ENCODE data around the gene WWOX. TPM values are rescaled to one million over a fixed set of nuclear protein-coding genes. Genes with fewer than 3 reads are reported as not detected.

The WWOX gene
- total RNA-seq, 1 experiment from 2014 or later, result 15.6 TPM

GRCh38 chr16:78593352-78593751, 493.9 kb downstream of the WWOX start:
- Histone ChIP-seq H3K9ac (ENCODE audit: extremely low read depth, insufficient read length, low read length) (no peak overlapping the region), H3K56ac (ENCODE audit: insufficient read length, low read depth, low read length) (no peak overlapping the region), H3K18ac (ENCODE audit: insufficient read length, low read depth, low read length) (no peak overlapping the region), H3K9me3 (ENCODE audit: control insufficient read depth, low read depth, low read length) (no peaks in the 10 kb centered on the region), H3K4ac (ENCODE audit: low read depth, low read length) (no peak overlapping the region), H3K27me3 (ENCODE audit: insufficient read depth, low read length) (no peaks in the 10 kb centered on the region), H3K23ac (ENCODE audit: insufficient read length, low read depth, low read length) (no peak overlapping the region), H3K14ac (ENCODE audit: insufficient read depth, low read length) (no peak overlapping the region), H2BK12ac (ENCODE audit: insufficient read length, low read depth, low read length) (no peak overlapping the region), H4K5ac (ENCODE audit: insufficient read length, low read depth, low read length) (no peak overlapping the region), H3K4me1 (ENCODE audit: insufficient read depth, low read length) (no peaks in the 10 kb centered on the region; the same call in 1 of the 2 replicates), H2BK120ac (ENCODE audit: low read depth, low read length, poor library complexity, severe bottlenecking) (no peak overlapping the region), H4K20me1 (ENCODE audit: control insufficient read depth, insufficient read depth, insufficient read length) (no peaks in the 10 kb centered on the region), H3K23me2 (ENCODE audit: insufficient read length, low read depth, low read length, poor library complexity, severe bottlenecking) (no peaks in the 10 kb centered on the region), H3K79me2 (ENCODE audit: insufficient read depth, low read length) (no peaks in the 10 kb centered on the region), H2BK5ac (ENCODE audit: insufficient read length, low read length) (no peak overlapping the region), H2AK5ac (ENCODE audit: insufficient read length, low read length) (no peak overlapping the region), H4K91ac (ENCODE audit: insufficient read length, low read depth, low read length) (no peak overlapping the region), H3K4me2 (ENCODE audit: insufficient read depth, insufficient read length, low read length) (no peak overlapping the region), H3K27ac (ENCODE audit: insufficient read length, low read depth, low read length) (no peak overlapping the region), H2BK15ac (ENCODE audit: low read depth, low read length) (no peak overlapping the region), H2BK20ac (ENCODE audit: low read depth, low read length, poor library complexity, severe bottlenecking) (no peak overlapping the region), H4K8ac (replicated peaks; ENCODE audit: insufficient read length, low read depth, low read length) (no peak overlapping the region), H2AFZ (ENCODE audit: low read length) (no peak overlapping the region), H3K79me1 (ENCODE audit: insufficient read depth, low read depth, low read length, poor library complexity, severe bottlenecking) (no peaks in the 10 kb centered on the region), H3T11ph (ENCODE audit: low read length) (no peak overlapping the region)
- no peak for DNase-seq
- Mint-ChIP-seq H3K4me1 (peaks cover 18 to 22% of the 10 kb centered on the region in 2 experiments), H3K4me3 (no peak overlapping the region), H3K9me3 (no peaks in the 10 kb centered on the region), H3K27me3 (ENCODE audit: low read depth) (no peaks in the 10 kb centered on the region), H3K36me3 (ENCODE audit: insufficient read depth in 1 of 3, low read depth in 3 of 3) (no peaks in the 10 kb centered on the region), H3K27ac (no peak overlapping the region)
- TF ChIP-seq CTCF (conservative IDR thresholded peaks at IDR 0.05), result no peak
- no CpG with 5 or more reads among the region's 3 CpGs for WGBS (ENCODE audit: extremely low coverage, insufficient read length, low lambda C conversion rate)
